IMR-90 (cell line): ENCODE data around the gene CDC42EP4.

ENCODE experiments used
- ELK1 ChIP-seq: fragments of 150-350 bp; IDR thresholded peaks from 2 replicates; pipeline ENCODE4 v1.6.1; 2016; ENCODE audit warnings: low read depth, mild to moderate bottlenecking, low read length, moderate library complexity, borderline replicate concordance
- POLR2A ChIP-seq: IDR thresholded peaks from 2 replicates; pipeline ENCODE4 v1.6.1; 2012; ENCODE audit warnings: mild to moderate bottlenecking, low read depth, low read length
- TF ChIP-seq, protein P1 (sequence below): conservative IDR thresholded peaks from 2 replicates; pipeline ENCODE4 v1.5.1; 2012; ENCODE audit warnings: mild to moderate bottlenecking, low read depth, low read length, improper control_type of control experiment

- TF ChIP-seq, protein P1, sequence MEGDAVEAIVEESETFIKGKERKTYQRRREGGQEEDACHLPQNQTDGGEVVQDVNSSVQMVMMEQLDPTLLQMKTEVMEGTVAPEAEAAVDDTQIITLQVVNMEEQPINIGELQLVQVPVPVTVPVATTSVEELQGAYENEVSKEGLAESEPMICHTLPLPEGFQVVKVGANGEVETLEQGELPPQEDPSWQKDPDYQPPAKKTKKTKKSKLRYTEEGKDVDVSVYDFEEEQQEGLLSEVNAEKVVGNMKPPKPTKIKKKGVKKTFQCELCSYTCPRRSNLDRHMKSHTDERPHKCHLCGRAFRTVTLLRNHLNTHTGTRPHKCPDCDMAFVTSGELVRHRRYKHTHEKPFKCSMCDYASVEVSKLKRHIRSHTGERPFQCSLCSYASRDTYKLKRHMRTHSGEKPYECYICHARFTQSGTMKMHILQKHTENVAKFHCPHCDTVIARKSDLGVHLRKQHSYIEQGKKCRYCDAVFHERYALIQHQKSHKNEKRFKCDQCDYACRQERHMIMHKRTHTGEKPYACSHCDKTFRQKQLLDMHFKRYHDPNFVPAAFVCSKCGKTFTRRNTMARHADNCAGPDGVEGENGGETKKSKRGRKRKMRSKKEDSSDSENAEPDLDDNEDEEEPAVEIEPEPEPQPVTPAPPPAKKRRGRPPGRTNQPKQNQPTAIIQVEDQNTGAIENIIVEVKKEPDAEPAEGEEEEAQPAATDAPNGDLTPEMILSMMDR = no peak
- TF ChIP-seq POLR2A = no peak
- TF ChIP-seq ELK1 = no peak
Measured at GRCh38 chr17:73302189-73302588, 9.6 kb downstream of the CDC42EP4 start.
